C4-2B (cell line): ENCODE results near the gene PIK3R6.

Source experiments
- CTCF ChIP-seq: fragments of 450-650 bp; conservative IDR thresholded peaks from 2 replicates; pipeline ENCODE4 v1.5.1; 2017; ENCODE audit warnings: mild to moderate bottlenecking
- ZFX ChIP-seq: fragments of 450-650 bp; IDR thresholded peaks from 2 replicates; pipeline ENCODE4 v1.6.1; 2017

- TF ChIP-seq CTCF (no peak), ZFX (no peak)
Measured at GRCh38 chr17:8859027-8859803, 8.3 kb downstream of the PIK3R6 start.
